GM21515 (cell line): ENCODE results near the gene PALB2.
"Not testable (repeated sequence)": the region's sequence is repeated elsewhere in the genome, so short reads cannot be mapped to it uniquely, and the experiment has no call there.

Source experiments
- ATAC-seq: cut with Tn5 transposase; IDR thresholded peaks from one replicate; pipeline ENCODE4 v1.9.1; 2021; ENCODE audit not compliant: unreplicated experiment

The PALB2 gene

GRCh38 chr16:23650674-23651416 lies 9.7 kb upstream of the PALB2 start:
- ATAC-seq = no peak

GRCh38 chr16:23642246-23642774 lies 1.2 kb upstream of the PALB2 start:
- ATAC-seq = no peak

- no peak for ATAC-seq
These were observed 537 bp downstream of the PALB2 start for GRCh38 chr16:23640615-23640930.

- ATAC-seq = no peak
These were observed 5.2 kb downstream of the PALB2 start for GRCh38 chr16:23635958-23636357.

GRCh38 chr16:23634461-23635036 lies 6.6 kb downstream of the PALB2 start:
- no peak for ATAC-seq

GRCh38 chr16:23631874-23632273 lies 9.2 kb downstream of the PALB2 start:
- ATAC-seq = not testable (repeated sequence)

GRCh38 chr16:23629516-23629915 lies 11.6 kb downstream of the PALB2 start:
- ATAC-seq = no peak

- ATAC-seq = no peak
These were observed 17.0 kb downstream of the PALB2 start for GRCh38 chr16:23624092-23624491.

GRCh38 chr16:23615805-23616204 lies 25.3 kb downstream of the PALB2 start:
- ATAC-seq = no peak

GRCh38 chr16:23611936-23612335 lies 29.2 kb downstream of the PALB2 start:
- no peak for ATAC-seq

GRCh38 chr16:23610905-23611304 lies 30.2 kb downstream of the PALB2 start:
- not testable (repeated sequence) for ATAC-seq

GRCh38 chr16:23609929-23610328 lies 31.2 kb downstream of the PALB2 start:
- ATAC-seq = no peak

GRCh38 chr16:23608194-23608593 lies 32.9 kb downstream of the PALB2 start:
- ATAC-seq = no peak

GRCh38 chr16:23607726-23608125 lies 33.4 kb downstream of the PALB2 start:
- ATAC-seq = no peak

GRCh38 chr16:23597003-23597756 lies 43.9 kb downstream of the PALB2 start:
- no peak for ATAC-seq

- peak; percentile 80 for ATAC-seq
These were observed 45.0 kb downstream of the PALB2 start, which contains the start of gene NDUFAB1 for GRCh38 chr16:23595951-23596720. Gene NDUFAB1 (minus strand): TSS chr16:23596316. CDS start chr16:23596290, 26 bp downstream.

GRCh38 chr16:23595246-23595950 lies 45.7 kb downstream of the PALB2 start:
- ATAC-seq = no peak

- no peak for ATAC-seq
These were observed 46.9 kb downstream of the PALB2 start for GRCh38 chr16:23594186-23594585.

GRCh38 chr16:23590181-23590580 lies 50.9 kb downstream of the PALB2 start:
- no peak for ATAC-seq

- no peak for ATAC-seq
These were observed 53.4 kb downstream of the PALB2 start for GRCh38 chr16:23587726-23588125.
